ENCODE results near the gene NFATC1. TPM values are rescaled to one million over a fixed set of nuclear protein-coding genes. Genes with fewer than 3 reads are reported as not detected.

The NFATC1 gene
- total and polyA plus RNA-seq, 7 experiments from 2014 or later = 27.1 to 87.2 (median 53.4) TPM

DNA sequence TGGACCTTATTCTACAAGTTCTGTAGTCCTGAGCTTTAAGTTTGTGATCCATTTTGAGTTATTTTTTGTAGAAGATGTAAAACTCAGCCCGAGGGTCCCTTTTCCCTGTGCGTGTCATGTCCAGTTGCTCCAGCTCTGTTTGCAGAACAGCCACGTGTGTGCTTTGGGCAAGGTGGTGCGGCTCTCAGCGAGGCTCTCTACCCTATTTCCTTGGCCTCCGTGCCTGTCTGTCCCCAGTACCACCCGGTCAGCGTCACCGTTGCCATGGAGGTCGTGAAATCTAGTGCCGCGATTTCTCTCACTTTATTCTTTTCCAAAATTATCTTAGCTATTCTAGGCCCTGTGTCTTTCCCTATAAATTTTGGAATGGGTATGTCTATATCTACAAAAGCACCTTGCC is 142.9 kb downstream of the NFATC1 start:
- Histone ChIP-seq H3K4me1 (ENCODE audit: control insufficient read depth in 2 of 2, insufficient read depth in 2 of 2, low read length in 2 of 2) (no peaks in the 10 kb centered on the region), H3K4me3 (ENCODE audit: low read length) (no peak overlapping the region), H3K27me3 (ENCODE audit: control insufficient read depth in 2 of 2, insufficient read depth in 2 of 2, low read length in 2 of 2) (no peaks in the 10 kb centered on the region), H3K36me3 (ENCODE audit: control insufficient read depth in 2 of 3, insufficient read depth in 3 of 3, low read length in 3 of 3) (no peaks in the 10 kb centered on the region), H3K9me3 (ENCODE audit: control insufficient read depth in 2 of 3, low read length in 3 of 3) (no peaks in the 10 kb centered on the region), H3K27ac (ENCODE audit: low read depth, low read length) (no peak overlapping the region)
- DNase-seq (no peak), ATAC-seq (no peak)
- Mint-ChIP-seq H3K36me3 (peaks cover 0 to 28% (median 20%) of the 10 kb centered on the region in 5 donors), H3K4me1 (no peaks in the 10 kb centered on the region), H3K27me3 (no peaks in the 10 kb centered on the region), H3K27ac (no peak overlapping the region), H3K9me3 (peaks cover 0 to 9% (median 2%) of the 10 kb centered on the region in 11 donors), H3K4me3 (no peak overlapping the region)
- ChIA-PET POLR2A (interaction anchor here (1.2 to 1.7 kb wide), 2 partner anchors 9 to 15 kb away, joined by 3 read pairs; no protein-coding TSS in a partner anchor), CTCF (no interaction called here)
- intact Hi-C loops (cut with micrococcal nuclease) = no loop called here

DNA sequence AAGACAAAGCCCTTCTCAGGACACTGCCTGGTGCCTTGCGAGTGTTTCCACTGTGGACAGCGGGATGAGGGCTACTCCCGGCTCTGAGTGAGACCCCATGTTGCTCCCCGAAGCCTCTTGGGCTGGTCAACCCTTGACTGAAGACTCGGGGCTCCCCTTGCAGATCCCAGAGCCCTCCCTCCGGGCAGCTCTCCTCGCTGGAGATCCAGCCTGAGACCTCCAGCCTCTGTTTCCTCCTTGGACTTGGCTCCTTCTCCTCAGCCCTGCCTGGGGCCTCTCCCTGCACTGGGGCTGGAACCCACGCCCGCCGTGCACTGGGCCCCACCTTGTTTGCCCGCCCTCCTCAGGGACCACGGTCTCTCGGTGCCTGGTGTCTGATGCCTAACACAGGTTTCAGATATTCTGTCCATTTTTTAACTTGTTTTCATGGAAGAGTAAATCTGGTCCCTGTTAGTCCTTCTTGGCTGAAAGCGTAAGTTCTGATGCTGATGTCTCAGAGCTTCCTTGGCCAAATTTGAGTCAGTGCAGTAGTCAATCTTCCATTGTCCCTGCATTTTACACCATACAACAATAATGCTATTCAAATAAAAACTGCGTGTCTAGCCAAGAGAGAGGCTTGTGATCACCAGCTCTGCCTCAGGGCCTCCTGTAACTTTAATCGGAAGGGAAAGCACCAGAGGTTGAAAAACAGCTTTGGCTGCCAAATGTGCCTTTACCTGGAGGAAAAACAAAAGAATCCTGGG is 144.6 kb downstream of the NFATC1 start:
- no peaks in the 10 kb centered on the region for H3K36me3 ChIP-seq (ENCODE audit: control insufficient read depth in 2 of 3, insufficient read depth in 3 of 3, low read length in 3 of 3)
- no peak overlapping the region for H3K4me3 Mint-ChIP-seq
- H3K27me3 Mint-ChIP-seq = no peaks in the 10 kb centered on the region
- H3K9me3 ChIP-seq (ENCODE audit: control insufficient read depth in 2 of 3, low read length in 3 of 3) = no peaks in the 10 kb centered on the region
- peaks cover 0 to 28% (median 20%) of the 10 kb centered on the region in 5 donors for H3K36me3 Mint-ChIP-seq
- peaks cover 0 to 9% (median 2%) of the 10 kb centered on the region in 11 donors for H3K9me3 Mint-ChIP-seq
- CTCF ChIA-PET = interaction anchor here (1.0 kb wide), 1 partner anchor 147 kb away, joined by 3 read pairs; no protein-coding TSS in a partner anchor
- no peaks in the 10 kb centered on the region for H3K27me3 ChIP-seq (ENCODE audit: control insufficient read depth in 2 of 2, insufficient read depth in 2 of 2, low read length in 2 of 2)
- no peak overlapping the region for H3K27ac Mint-ChIP-seq
- no peaks in the 10 kb centered on the region for H3K4me1 ChIP-seq (ENCODE audit: control insufficient read depth in 2 of 2, insufficient read depth in 2 of 2, low read length in 2 of 2)
- DNase-seq (no peak), ATAC-seq (no peak)
- H3K4me3 ChIP-seq (ENCODE audit: low read length) = no peak overlapping the region
- H3K27ac ChIP-seq (ENCODE audit: low read depth, low read length) = no peak overlapping the region
- H3K4me1 Mint-ChIP-seq = no peaks in the 10 kb centered on the region
- POLR2A ChIA-PET = no interaction called here
- intact Hi-C loops (cut with micrococcal nuclease) = no loop called here

GRCh38 chr18:79540904-79541282 is 145.2 kb downstream of the NFATC1 start:
- H3K4me1 Mint-ChIP-seq = no peaks in the 10 kb centered on the region
- no peak overlapping the region for H3K4me3 Mint-ChIP-seq
- no peaks in the 10 kb centered on the region for H3K27me3 Mint-ChIP-seq
- no peaks in the 10 kb centered on the region for H3K27me3 ChIP-seq (ENCODE audit: control insufficient read depth in 2 of 2, insufficient read depth in 2 of 2, low read length in 2 of 2)
- no peaks in the 10 kb centered on the region for H3K4me1 ChIP-seq (ENCODE audit: control insufficient read depth in 2 of 2, insufficient read depth in 2 of 2, low read length in 2 of 2)
- peaks cover 0 to 9% (median 2%) of the 10 kb centered on the region in 11 donors for H3K9me3 Mint-ChIP-seq
- H3K9me3 ChIP-seq (ENCODE audit: control insufficient read depth in 2 of 3, low read length in 3 of 3) = no peaks in the 10 kb centered on the region
- DNase-seq = no peak
- intact Hi-C loops (cut with micrococcal nuclease) = no loop called here
- no peak for ATAC-seq
- H3K27ac Mint-ChIP-seq = no peak overlapping the region
- CTCF ChIA-PET = interaction anchor here (1.0 kb wide), 1 partner anchor 147 kb away, joined by 3 read pairs; no protein-coding TSS in a partner anchor
- no peak overlapping the region for H3K4me3 ChIP-seq (ENCODE audit: low read length)
- peaks cover 0 to 28% (median 20%) of the 10 kb centered on the region in 5 donors for H3K36me3 Mint-ChIP-seq
- no peaks in the 10 kb centered on the region for H3K36me3 ChIP-seq (ENCODE audit: control insufficient read depth in 2 of 3, insufficient read depth in 3 of 3, low read length in 3 of 3)
- no peak overlapping the region for H3K27ac ChIP-seq (ENCODE audit: low read depth, low read length)
- POLR2A ChIA-PET = no interaction called here

GRCh38 chr18:79542213-79542612 is 146.5 kb downstream of the NFATC1 start:
- H3K27ac Mint-ChIP-seq = no peak overlapping the region
- H3K4me1 ChIP-seq (ENCODE audit: control insufficient read depth in 2 of 2, insufficient read depth in 2 of 2, low read length in 2 of 2) = no peaks in the 10 kb centered on the region
- H3K36me3 Mint-ChIP-seq = peaks cover 0 to 28% (median 20%) of the 10 kb centered on the region in 5 donors
- no peak overlapping the region for H3K27ac ChIP-seq (ENCODE audit: low read depth, low read length)
- peaks cover 0 to 9% (median 2%) of the 10 kb centered on the region in 11 donors for H3K9me3 Mint-ChIP-seq
- DNase-seq (no peak), ATAC-seq (no peak)
- H3K27me3 ChIP-seq (ENCODE audit: control insufficient read depth in 2 of 2, insufficient read depth in 2 of 2, low read length in 2 of 2) = no peaks in the 10 kb centered on the region
- no peaks in the 10 kb centered on the region for H3K27me3 Mint-ChIP-seq
- H3K4me3 ChIP-seq (ENCODE audit: low read length) = no peak overlapping the region
- H3K9me3 ChIP-seq (ENCODE audit: control insufficient read depth in 2 of 3, low read length in 3 of 3) = no peaks in the 10 kb centered on the region
- no peaks in the 10 kb centered on the region for H3K36me3 ChIP-seq (ENCODE audit: control insufficient read depth in 2 of 3, insufficient read depth in 3 of 3, low read length in 3 of 3)
- intact Hi-C loops (cut with micrococcal nuclease) = no loop called here
- H3K4me1 Mint-ChIP-seq = no peaks in the 10 kb centered on the region
- CTCF ChIA-PET = no interaction called here
- H3K4me3 Mint-ChIP-seq = no peak overlapping the region
- POLR2A ChIA-PET = no interaction called here

DNA sequence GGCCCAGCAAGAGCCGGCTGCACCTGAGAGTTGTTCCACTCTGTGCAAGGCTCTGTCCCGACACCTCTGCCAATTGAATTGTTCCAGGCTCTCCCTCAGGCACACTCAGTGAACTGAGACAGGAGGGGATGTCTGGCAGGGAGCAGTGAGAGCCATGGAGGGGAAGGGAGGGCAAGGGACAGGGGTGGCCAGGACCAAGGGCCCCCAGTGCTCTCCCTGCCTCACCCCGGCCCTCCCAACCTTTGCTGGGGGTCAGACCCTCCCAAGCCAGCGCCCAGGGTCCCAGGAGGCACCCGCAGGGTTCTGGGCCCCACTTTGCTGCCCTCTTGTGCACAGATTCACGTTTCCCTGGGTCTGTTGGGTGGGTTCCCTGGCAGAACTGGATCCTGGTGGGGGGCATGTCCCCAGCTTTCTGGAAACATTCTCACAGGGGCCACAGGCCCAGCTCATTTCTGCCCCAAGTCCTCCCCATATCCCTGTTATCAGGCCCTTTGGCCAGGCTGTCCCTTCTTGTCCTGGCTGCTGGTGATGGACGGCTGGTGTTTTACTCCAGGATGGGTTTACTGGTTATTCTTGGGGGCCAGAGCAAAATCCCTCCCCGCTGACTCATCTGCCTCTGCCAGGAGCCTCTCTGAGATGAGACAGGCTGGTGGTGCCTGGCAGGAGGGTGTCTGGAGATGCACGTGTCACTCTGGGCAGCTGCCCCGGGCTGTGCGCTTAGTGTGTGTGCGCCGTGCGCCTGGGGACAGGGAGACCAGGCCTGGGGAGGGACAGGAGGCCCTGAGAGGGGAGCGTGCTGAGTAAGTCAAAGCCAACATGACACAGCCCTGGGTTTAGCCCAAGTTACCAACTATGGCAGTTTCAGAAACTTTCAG is 147.4 kb downstream of the NFATC1 start:
- Histone ChIP-seq H3K27me3 (ENCODE audit: control insufficient read depth in 2 of 2, insufficient read depth in 2 of 2, low read length in 2 of 2) (no peaks in the 10 kb centered on the region), H3K36me3 (ENCODE audit: control insufficient read depth in 2 of 3, insufficient read depth in 3 of 3, low read length in 3 of 3) (no peaks in the 10 kb centered on the region), H3K4me3 (ENCODE audit: low read length) (no peak overlapping the region), H3K9me3 (ENCODE audit: control insufficient read depth in 2 of 3, low read length in 3 of 3) (no peaks in the 10 kb centered on the region), H3K4me1 (ENCODE audit: control insufficient read depth in 2 of 2, insufficient read depth in 2 of 2, low read length in 2 of 2) (no peaks in the 10 kb centered on the region), H3K27ac (ENCODE audit: low read depth, low read length) (no peak overlapping the region)
- Mint-ChIP-seq H3K4me1 (no peaks in the 10 kb centered on the region), H3K27me3 (no peaks in the 10 kb centered on the region), H3K4me3 (no peak overlapping the region), H3K36me3 (peaks cover 0 to 22% (median 18%) of the 10 kb centered on the region in 5 donors), H3K27ac (no peak overlapping the region), H3K9me3 (peaks cover 0 to 9% (median 0%) of the 10 kb centered on the region in 11 donors)
- CTCF ChIA-PET = no interaction called here
- DNase-seq = no peak
- POLR2A ChIA-PET = no interaction called here
- intact Hi-C loops (cut with micrococcal nuclease) = no loop called here
- no peak for ATAC-seq

GRCh38 chr18:79543861-79544385 is 148.2 kb downstream of the NFATC1 start:
- ATAC-seq = no peak

More at GRCh38 chr18:79543861-79544385, 148.2 kb downstream of the NFATC1 start:
- DNase-seq = no peak
- no peak overlapping the region for H3K27ac ChIP-seq (ENCODE audit: low read depth, low read length)
- H3K9me3 Mint-ChIP-seq = peaks cover 0 to 9% (median 0%) of the 10 kb centered on the region in 11 donors
- H3K27me3 ChIP-seq (ENCODE audit: control insufficient read depth in 2 of 2, insufficient read depth in 2 of 2, low read length in 2 of 2) = no peaks in the 10 kb centered on the region
- intact Hi-C loops (cut with micrococcal nuclease) = no loop called here
- H3K4me3 Mint-ChIP-seq = no peak overlapping the region
- H3K4me1 Mint-ChIP-seq = no peaks in the 10 kb centered on the region
- POLR2A ChIA-PET = no interaction called here
- H3K36me3 ChIP-seq (ENCODE audit: control insufficient read depth in 2 of 3, insufficient read depth in 3 of 3, low read length in 3 of 3) = no peaks in the 10 kb centered on the region
- no peak overlapping the region for H3K4me3 ChIP-seq (ENCODE audit: low read length)
- no peaks in the 10 kb centered on the region for H3K4me1 ChIP-seq (ENCODE audit: control insufficient read depth in 2 of 2, insufficient read depth in 2 of 2, low read length in 2 of 2)
- H3K27ac Mint-ChIP-seq = no peak overlapping the region
- CTCF ChIA-PET = interaction anchor here (0.5 kb wide), 1 partner anchor 505 kb away, joined by 4 read pairs; no protein-coding TSS in a partner anchor
- no peaks in the 10 kb centered on the region for H3K27me3 Mint-ChIP-seq
- H3K36me3 Mint-ChIP-seq = peaks cover 0 to 16% (median 10%) of the 10 kb centered on the region in 5 donors
- no peaks in the 10 kb centered on the region for H3K9me3 ChIP-seq (ENCODE audit: control insufficient read depth in 2 of 3, low read length in 3 of 3)
